Thymus (tissue), 11 donors: ENCODE data around the gene PKD2L2. TPM values are rescaled to one million over a fixed set of nuclear protein-coding genes. Genes with fewer than 3 reads are reported as not detected.
A peak's percentile ranks its signal among the peaks of the same experiment; 100 is the strongest.
"Not testable (repeated sequence)": the region's sequence is repeated elsewhere in the genome, so short reads cannot be mapped to it uniquely, and the experiment has no call there.

Experiments used
- DNase-seq, 9 donors: peaks; one replicate each; pipeline ENCODE4 v3.0.0-alpha.2; 2013; ENCODE audit warnings: low spot score in 9 of 9, low read depth in 6 of 9, missing footprints in 1 of 9
- H3K27ac ChIP-seq, 2 donors: one replicate each; pipeline ENCODE4 v1.5.1; 2013; ENCODE audit warnings: control low read depth in 1 of 2, low read depth in 1 of 2, low read length in 1 of 2, mild to moderate bottlenecking in 1 of 2, moderate library complexity in 1 of 2
- H3K27me3 ChIP-seq, 2 donors: one replicate each; pipeline ENCODE4 v1.5.1; 2013; ENCODE audit warnings: low read length in 1 of 2; ENCODE audit not compliant: control insufficient read depth in 2 of 2, insufficient read depth in 1 of 2
- H3K36me3 ChIP-seq, 2 donors: one replicate each; pipeline ENCODE4 v1.5.1; 2013; ENCODE audit warnings: low read length in 1 of 2, mild to moderate bottlenecking in 1 of 2, moderate library complexity in 1 of 2; ENCODE audit not compliant: control insufficient read depth in 2 of 2, insufficient read depth in 2 of 2
- H3K4me1 ChIP-seq, 2 donors: one replicate each; pipeline ENCODE4 v1.5.1; 2013; ENCODE audit warnings: low read length in 2 of 2; ENCODE audit not compliant: control insufficient read depth in 2 of 2, insufficient read depth in 2 of 2
- H3K4me3 ChIP-seq, 2 donors: one replicate each; pipeline ENCODE4 v1.5.1; 2013; ENCODE audit warnings: low read length in 2 of 2, control low read depth in 1 of 2, mild to moderate bottlenecking in 1 of 2
- H3K9me3 ChIP-seq, 2 donors: one replicate each; pipeline ENCODE4 v1.5.1; 2013; ENCODE audit warnings: low read length in 1 of 2, mild to moderate bottlenecking in 1 of 2; ENCODE audit not compliant: control insufficient read depth in 2 of 2, insufficient read depth in 1 of 2
- WGBS: extraction: QIAGEN DNeasy Blood & Tissue Kit; methylation state at CpG from one replicate; pipeline ENCODE4 v1.1.7; 2013; 5-methylcytosine and 5-hydroxymethylcytosine counted together
- polyA plus RNA-seq: library from polyadenylated mRNA; stranded (reverse); fragments of 200-250 nt; gene quantifications from one replicate; pipeline ENCODE4 v1.2.3, GENCODE V29; 2013
- total RNA-seq: library from RNA; stranded (reverse); fragments of 120-200 nt; gene quantifications from one replicate; pipeline ENCODE4 v1.2.4, GENCODE V29; 2013
- donor health status: healthy.

Gene PKD2L2
- total and polyA plus RNA-seq, 2 donors: 0.07 TPM; not detected in 1

GRCh38 chr5:137935694-137936093 is 46.4 kb downstream of the PKD2L2 start:
- Histone ChIP-seq H3K4me3 (no peak overlapping the region), H3K9me3 (no peaks in the 10 kb centered on the region), H3K27me3 (no peaks in the 10 kb centered on the region), H3K36me3 (peaks cover 12 to 39% of the 10 kb centered on the region in 2 donors), H3K27ac (no peak overlapping the region), H3K4me1 (no peaks in the 10 kb centered on the region)
- 96% methylated on average over 3 of the region's 3 CpGs for WGBS
- DNase-seq: no peak

DNA sequence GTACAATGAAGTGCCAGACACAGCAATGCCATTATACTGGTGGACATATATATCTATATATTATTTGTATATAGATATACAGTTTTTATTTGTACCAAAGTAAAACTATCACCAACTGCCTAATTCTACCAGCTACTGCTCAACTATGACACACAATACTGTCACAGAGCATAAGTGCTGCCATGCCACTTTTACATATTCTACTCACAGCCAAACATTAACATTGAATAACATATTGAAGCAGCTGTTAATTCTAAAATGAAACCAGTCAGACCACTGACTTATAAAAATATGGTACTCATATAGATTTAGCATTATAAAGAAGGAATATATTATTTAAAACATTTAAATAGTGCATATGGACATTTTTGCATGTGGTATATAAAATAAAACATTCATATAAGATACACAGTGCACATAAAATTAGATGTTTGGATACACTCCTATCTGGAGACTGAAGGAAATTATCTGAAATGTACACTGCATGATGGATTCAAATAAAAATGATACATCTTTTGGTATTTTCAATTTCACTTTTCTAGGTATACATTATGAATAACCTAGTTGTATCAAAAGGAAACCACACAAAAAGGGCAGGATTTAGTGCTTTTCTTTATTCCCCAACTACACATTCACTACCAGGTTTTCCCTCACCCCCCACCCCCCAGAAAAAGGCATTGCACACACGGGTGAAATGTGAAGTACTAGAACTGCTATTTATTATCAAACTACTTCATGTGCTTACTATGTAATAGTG is 48.9 kb downstream of the PKD2L2 start:
- no peak for DNase-seq
- Histone ChIP-seq H3K4me1 (no peaks in the 10 kb centered on the region), H3K27ac (peak overlapping the region in 1 of 2 donors; percentile 33), H3K36me3 (peaks cover 24 to 64% of the 10 kb centered on the region in 2 donors), H3K27me3 (no peaks in the 10 kb centered on the region), H3K9me3 (no peaks in the 10 kb centered on the region), H3K4me3 (no peak overlapping the region)
- WGBS: 90% methylated on average over 1 of the region's 1 CpG

DNA sequence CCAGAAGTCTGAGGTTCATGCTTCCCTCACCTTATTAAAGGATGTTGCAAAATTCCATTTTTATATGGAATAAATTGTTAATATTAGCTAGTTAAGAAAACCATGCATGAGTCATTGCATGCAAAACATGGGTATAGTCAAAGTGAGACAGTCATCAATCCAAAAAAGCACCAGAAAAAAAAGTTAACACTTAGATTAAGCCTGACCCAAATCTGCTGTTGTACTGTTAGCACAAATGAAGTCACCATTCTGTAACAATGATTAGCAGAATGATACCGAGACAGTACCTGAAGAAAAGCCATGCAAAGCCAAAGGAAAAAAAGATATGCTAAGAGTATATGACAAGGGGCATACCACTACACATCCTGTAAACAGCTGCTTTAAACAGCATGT is 49.5 kb downstream of the PKD2L2 start:
- Histone ChIP-seq H3K9me3 (no peaks in the 10 kb centered on the region), H3K27ac (peak overlapping the region in 1 of 2 donors; percentile 33), H3K4me1 (no peaks in the 10 kb centered on the region), H3K27me3 (no peaks in the 10 kb centered on the region), H3K36me3 (peaks cover 24 to 68% of the 10 kb centered on the region in 2 donors), H3K4me3 (no peak overlapping the region)
- no peak for DNase-seq
- WGBS: 94% methylated on average over 1 of the region's 1 CpG

DNA sequence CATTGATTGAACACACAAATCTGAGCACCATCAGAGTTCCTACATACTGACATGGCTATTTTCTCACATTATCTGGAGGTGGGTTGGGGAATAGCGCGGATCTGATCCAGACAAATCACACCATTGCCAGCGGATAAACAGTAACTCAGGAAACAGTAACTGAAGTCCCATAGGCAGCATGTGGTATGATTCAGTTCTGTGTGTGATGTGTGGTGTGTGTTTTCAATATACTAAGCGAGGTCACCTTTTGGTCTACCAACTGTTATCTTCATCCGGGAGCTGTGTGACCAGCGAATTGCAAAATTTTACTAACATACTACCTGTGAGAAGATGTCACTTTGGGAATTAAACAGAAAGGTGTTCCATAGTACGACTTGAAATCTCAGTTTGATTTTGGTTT is 50.1 kb downstream of the PKD2L2 start:
- H3K4me3 ChIP-seq: no peak overlapping the region
- no peak overlapping the region for H3K27ac ChIP-seq
- H3K9me3 ChIP-seq: no peaks in the 10 kb centered on the region
- WGBS: 91% methylated on average over 7 of the region's 7 CpGs
- H3K36me3 ChIP-seq: peaks cover 24 to 74% of the 10 kb centered on the region in 2 donors
- no peaks in the 10 kb centered on the region for H3K4me1 ChIP-seq
- no peak for DNase-seq
- no peaks in the 10 kb centered on the region for H3K27me3 ChIP-seq

GRCh38 chr5:137944280-137944679 is 55.0 kb downstream of the PKD2L2 start:
- peaks cover 35 to 87% of the 10 kb centered on the region in 2 donors for H3K36me3 ChIP-seq
- H3K27ac ChIP-seq, H3K27me3 ChIP-seq, H3K4me3 ChIP-seq, H3K4me1 ChIP-seq, DNase-seq, H3K9me3 ChIP-seq: not testable (repeated sequence)
- 98% methylated on average over 4 of the region's 4 CpGs for WGBS

DNA sequence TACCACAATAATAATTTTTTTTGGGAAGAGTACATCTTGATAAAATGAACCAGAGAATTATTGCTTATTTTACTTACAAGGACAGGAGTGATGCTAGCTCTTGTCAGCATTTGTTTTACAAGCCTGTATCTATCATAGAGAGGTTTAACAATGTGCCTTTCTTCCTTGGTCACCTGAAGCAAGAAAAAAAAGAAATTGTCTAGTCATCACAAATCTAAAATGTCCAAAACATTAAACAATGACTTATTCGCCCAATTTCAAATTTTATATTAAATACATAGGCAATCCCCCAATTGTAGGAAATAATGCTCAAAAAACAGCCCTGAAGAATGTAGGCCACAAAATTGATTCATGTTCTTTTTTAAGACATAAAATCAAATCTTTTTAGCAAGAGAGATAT is 56.6 kb downstream of the PKD2L2 start:
- Histone ChIP-seq H3K36me3 (peaks cover 39 to 85% of the 10 kb centered on the region in 2 donors), H3K4me1 (no peaks in the 10 kb centered on the region), H3K9me3 (no peaks in the 10 kb centered on the region), H3K27ac (no peak overlapping the region), H3K4me3 (no peak overlapping the region), H3K27me3 (no peaks in the 10 kb centered on the region)
- no peak for DNase-seq
- WGBS: 97% methylated on average over 1 of the region's 1 CpG

- Histone ChIP-seq H3K27me3 (no peaks in the 10 kb centered on the region), H3K9me3 (no peaks in the 10 kb centered on the region), H3K36me3 (peaks cover 32 to 56% of the 10 kb centered on the region in 2 donors), H3K4me1 (no peaks in the 10 kb centered on the region), H3K4me3 (no peak overlapping the region), H3K27ac (no peak overlapping the region)
- no peak for DNase-seq
- 96% methylated on average over 9 of the region's 9 CpGs for WGBS
Observed at GRCh38 chr5:137954131-137954879, 65.0 kb downstream of the PKD2L2 start.

DNA sequence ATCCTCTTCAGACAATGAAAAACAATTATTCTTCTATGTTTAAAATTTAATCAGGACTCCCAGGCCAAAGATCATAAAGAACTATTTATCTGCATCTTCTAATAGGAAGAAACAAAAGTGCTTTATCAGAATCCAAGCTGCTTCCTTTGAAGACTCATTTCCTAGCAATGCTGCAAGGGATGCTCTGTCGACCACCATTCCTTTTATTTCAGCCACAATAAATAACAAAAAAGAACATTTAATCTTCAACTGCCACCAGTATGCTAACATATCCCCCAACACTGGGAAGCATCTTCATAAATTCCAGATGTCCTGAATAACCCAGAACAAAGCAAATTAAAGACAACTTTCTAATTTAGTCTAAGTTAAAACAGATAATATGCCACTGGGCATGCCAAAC is 68.7 kb downstream of the PKD2L2 start:
- no peaks in the 10 kb centered on the region for H3K4me1 ChIP-seq
- no peak for DNase-seq
- peaks cover 18 to 56% of the 10 kb centered on the region in 2 donors for H3K36me3 ChIP-seq
- H3K27me3 ChIP-seq: no peaks in the 10 kb centered on the region
- no peaks in the 10 kb centered on the region for H3K9me3 ChIP-seq
- no peak overlapping the region for H3K4me3 ChIP-seq
- 82% methylated on average over 1 of the region's 1 CpG for WGBS
- H3K27ac ChIP-seq: no peak overlapping the region

DNA sequence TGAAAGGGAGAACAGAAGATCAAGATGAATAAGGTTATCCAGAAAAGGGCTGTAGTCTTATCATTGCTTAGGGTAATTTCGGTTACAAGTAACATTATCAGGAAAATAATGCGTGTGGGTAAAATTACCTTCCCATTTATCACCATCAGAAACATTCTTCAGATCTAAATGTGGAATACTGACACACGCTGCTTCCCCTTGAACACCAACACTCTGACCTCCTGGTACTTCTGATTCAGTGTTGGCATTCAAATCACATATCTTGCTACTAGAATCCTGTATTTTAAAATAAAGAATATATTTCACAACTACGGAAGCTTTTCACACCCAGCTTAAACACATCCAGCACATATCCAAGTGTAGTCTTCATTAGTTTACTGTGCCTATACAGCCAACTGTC is 70.2 kb downstream of the PKD2L2 start:
- H3K27ac ChIP-seq: no peak overlapping the region
- H3K27me3 ChIP-seq: no peaks in the 10 kb centered on the region
- WGBS: 97% methylated on average over 4 of the region's 4 CpGs
- H3K9me3 ChIP-seq: no peaks in the 10 kb centered on the region
- no peak for DNase-seq
- H3K4me1 ChIP-seq: no peaks in the 10 kb centered on the region
- H3K4me3 ChIP-seq: no peak overlapping the region
- H3K36me3 ChIP-seq: peaks cover 17 to 56% of the 10 kb centered on the region in 2 donors
